Kidney tubule cell (primary cell): Measurements from ENCODE around the gene DNAJA4.

ENCODE experiments used
- DNase-seq: peaks from one replicate; pipeline ENCODE4 v3.0.0-alpha.2; 2018; ENCODE audit warnings: low spot score

DNAJA4 gene

DNA sequence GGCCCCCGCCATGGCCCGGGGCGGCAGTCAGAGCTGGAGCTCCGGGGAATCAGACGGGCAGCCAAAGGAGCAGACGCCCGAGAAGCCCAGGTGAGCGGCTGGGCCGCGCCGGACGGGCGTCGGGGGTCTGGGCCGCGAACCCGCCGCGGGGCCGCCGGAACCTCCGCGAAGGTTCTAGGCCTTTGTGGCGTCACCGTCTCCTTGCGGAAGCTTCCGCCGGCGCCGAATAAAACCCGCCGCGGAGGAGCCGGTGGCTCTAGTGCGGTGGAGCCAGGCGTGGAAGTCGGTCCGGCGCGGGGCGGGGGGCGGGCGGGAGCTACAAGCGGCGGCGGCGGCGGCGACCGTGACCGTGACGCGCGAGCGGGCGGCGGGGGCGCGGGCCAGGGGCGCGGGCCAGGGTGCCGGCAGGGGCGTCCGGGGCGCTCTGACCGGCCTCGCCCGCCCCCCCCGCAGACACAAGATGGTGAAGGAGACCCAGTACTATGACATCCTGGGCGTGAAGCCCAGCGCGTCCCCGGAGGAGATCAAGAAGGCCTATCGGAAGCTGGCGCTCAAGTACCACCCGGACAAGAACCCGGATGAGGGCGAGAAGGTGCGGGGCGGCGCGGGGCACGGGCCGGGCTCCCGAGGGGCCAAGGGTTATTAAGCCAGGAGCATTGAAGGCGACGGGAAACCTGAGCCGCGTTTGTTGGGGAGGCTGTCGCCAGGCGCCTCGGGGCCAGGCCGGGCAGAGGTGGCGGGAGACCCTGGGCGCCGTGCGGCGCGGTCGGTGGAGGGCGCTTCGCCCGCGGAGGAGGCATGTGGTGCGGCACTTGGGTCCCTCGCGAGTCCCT is at the start of gene DNAJA4:
DNAJA4 (plus strand) TSS at position 259 of the 833 bp plus-strand sequence; CDS start at position 461, 202 bp downstream.
- DNase-seq = peak; percentile 39

DNA sequence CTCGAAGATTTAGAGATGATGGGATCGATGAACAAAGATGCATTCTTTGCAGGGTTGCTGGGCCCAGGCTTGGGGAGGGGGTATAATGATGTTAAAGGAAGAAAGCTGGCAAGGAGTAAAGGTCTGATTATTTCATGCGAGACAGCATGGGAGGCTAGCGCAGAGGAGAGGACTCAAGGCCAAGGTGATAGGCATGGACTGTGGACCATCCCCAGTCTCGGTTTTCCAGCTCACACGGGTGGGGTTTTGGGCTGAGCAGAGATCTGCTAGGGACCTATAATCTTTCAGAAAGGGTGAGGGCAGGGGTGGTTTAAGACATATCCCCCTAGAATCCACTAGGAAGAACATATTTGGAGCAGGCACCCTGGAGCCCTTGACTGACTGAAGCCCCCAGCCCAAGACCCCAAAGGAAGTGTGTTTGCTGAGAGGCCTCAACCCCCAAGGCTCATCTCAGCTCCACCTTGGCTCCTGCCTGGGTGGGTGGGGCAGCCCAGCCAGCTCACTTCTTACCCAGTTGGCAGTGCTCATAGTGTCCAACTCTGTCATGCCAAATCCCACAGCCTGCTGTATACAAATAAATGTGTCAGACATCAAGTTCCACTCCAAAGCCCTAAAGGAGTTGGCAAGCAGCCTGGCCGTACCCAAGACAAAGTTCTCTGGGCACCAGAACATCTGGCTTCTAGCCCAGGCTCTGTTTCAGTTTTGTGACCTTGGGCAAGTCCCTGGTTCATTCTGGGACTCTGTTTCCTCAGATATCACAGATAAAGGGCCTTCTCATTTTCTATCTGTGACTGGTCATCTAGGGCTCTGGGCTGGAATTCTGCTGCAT is 47.9 kb upstream of the DNAJA4 start:
- DNase-seq = peak; percentile 75

DNA sequence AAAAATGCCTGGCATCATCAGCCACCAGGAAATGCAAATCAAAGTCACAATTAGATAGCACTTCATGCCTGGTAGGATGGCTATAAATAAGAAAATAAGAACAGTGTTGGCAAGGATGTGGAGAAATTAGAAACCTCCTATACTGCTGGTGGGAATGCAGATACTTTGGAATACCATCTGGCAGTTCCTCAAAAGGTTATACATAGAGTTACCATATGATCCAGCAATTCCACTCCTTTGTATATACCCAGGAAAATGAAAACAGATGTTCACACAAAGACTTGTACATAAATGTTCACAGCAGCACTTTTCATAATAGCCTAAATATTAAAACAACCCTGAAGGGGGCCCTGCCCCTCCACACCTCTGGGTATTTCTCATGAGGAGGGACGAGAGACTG is 43.6 kb upstream of the DNAJA4 start:
- DNase-seq = no peak

DNA sequence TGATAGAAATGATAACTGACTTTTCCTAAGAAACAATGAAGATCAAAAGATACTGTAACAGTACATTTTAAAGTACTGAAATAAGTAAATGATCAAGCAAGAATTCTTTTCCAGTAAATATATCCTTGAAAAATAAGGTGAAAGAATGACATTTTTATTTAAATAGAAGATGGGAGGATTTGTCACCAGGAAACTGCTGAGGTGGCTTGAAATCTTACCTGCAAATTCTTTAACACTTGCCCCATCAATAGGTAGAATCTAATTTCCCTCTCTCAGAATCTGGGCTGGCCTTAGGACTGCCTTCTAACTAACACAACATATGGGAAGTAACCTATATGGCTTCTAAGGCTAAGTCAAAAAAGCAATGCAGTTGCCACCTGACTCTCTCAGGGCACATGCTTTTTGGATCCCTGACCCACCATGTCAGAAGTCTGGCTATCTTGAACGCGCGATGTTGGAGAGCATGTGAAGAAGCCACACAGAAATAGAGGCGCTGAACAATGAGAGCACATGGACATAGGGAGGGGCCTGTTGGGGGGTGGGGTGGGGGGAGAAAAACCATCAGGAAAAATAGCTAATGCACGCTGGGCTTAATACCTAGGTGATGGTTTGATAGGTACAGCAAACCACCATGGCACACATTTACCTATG is 41.5 kb upstream of the DNAJA4 start:
- DNase-seq = no peak

DNA sequence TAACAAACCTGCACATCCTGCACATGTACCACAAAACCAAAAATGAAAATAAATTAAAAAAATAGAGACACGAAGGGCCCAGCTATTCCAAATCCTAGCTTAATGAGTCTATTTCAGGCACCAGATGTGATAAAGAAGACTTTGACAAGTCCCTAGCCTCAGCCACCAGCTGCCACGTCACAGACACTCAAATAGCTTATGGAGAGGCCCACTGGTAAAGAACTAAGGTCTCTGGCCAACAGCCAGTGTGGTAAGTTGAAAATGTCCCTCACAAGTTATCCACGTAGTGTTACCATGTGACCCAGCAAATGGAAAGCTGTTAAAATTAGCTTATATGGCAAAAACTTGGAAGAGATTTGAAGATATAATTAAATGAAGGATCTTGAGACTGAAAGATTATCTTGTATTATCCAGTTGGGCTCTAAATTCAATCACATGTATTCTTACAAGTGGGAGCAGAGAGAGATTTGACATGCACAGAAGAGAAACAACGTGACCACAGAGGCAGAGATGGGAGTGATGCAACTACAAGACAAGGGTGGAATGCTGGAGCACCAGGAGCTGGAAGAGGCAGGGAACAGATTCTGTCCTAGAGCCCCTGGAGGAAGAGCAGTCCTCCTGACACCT is 40.9 kb upstream of the DNAJA4 start:
- DNase-seq = no peak

DNA sequence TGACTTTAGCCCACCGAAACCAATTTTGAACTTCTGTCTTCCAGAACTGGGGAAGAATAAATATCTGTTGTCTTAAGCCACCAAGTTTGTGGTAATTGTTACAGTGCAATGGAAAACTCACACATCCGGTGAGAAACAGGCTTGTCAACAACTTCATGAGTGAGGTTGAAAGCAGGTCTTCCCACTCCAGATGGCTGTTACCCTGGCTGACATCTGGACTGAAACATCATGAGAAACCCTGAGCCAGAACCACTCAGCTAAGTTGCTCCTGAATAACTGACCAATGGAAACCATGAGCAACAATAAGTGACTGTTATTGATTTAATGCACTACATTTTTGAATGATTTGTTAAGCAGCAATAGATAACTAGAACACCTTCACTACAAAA is 40.3 kb upstream of the DNAJA4 start:
- DNase-seq = no peak

DNA sequence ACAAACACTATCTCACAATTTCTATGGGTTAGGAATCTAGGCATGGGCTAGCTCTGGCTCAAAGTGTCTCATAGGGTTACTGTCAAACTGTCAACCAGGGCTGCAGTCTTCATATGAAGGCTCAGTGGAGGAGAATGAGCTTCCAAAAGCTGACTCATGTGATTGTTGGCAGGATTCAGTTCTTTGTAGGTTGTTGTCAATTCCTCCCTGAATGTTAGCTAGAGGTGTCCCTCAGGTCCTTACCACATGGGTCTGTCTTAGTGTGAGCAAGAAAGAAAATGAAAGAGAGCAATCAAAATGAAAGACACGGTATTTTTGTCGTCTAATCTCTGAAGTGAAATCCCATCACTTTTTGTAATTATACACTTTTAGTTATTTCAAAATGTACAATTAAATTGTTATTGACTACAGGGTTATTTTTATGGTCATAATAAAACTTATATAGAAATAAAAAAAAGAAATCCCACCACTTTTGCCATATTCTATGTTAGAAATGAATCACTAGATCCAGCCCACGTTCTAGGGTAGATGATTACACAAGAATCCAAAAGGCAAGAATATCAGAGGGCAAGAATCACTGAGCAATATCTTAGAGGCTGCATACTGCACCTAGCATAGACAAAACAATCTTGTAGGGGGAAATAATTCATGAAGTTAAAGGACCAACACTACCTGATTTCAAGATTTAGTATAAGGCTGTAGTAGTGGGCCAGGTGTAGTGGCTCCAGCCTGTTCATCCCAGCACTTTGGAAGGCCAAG is 38.4 kb upstream of the DNAJA4 start:
- no peak for DNase-seq

DNA sequence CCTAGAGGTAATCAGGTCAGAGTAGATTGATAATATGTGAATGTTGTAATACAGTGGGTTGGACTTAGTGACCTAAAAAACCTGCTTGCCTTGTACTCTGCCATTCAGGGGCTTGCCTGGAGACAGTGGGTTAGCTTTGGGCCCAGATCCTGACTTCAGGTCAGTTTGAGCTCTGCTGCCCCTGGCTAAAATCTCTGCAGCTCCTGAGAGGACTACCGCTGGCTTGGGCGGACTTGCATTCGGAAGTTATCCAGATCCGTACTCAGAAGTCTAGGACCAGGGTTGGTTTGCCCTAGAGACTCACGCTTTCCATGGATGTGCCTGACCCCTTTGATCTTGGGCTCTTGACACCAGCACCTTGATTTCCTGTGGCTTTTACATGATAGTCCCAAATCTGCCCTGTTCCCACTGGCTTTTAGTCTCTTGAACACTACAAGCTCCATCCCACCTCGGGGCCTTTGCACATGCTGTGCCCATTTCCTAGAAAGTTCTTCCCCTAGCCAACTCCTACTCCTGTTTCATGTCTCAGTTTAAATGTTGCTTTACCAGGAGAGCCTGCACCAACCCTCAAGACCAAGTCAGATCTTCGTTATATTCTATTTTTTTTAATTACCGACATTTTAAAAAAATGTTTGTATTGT is 35.9 kb upstream of the DNAJA4 start:
- no peak for DNase-seq

DNA sequence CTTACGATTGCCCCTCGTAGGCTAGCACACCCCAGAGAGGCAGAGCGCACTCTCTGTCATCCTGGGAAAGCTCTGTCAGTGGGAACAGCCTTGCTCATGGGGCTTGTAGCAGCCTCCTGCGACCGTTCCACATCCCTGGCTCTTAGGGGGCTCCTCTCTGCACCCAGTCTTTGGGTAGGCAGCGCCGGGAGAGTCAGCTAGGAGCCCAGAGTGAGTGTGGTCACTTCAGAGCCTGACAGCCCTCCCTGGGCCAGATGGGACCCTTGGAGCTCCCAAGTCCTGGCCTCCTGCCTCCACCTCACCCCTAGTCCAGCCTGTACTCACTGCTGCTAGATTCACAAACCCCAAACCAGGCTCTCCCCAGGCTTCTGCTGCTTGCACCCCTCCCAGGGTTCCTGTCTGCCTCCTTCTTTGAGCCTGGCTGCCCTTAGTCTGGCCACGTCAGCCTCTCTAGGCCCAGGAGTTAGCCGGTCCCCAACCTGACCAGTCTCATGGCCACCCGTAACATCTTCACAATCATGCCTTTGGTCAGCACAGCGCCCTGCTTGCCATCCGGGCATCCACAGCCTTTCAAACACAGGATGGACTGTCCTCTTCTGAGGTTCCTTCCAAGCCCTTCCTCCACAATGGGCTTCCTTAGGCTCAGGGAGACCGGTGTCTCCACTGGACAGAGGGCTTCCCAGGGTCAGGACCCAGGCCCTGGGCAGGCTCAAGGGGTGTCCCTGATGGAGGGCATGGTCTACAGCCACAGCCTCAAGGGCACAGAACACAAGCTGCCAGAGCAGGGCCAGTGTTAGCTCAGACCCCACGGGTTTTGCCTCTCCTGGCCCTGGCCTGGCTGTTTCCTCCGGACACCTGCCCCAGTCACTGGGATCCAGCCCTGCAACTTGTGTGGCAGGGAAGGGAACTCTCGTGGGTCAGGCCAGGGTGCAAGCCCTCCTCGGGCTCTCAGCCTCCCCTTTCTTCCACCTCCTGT is 34.6 kb upstream of the DNAJA4 start:
- no peak for DNase-seq

DNA sequence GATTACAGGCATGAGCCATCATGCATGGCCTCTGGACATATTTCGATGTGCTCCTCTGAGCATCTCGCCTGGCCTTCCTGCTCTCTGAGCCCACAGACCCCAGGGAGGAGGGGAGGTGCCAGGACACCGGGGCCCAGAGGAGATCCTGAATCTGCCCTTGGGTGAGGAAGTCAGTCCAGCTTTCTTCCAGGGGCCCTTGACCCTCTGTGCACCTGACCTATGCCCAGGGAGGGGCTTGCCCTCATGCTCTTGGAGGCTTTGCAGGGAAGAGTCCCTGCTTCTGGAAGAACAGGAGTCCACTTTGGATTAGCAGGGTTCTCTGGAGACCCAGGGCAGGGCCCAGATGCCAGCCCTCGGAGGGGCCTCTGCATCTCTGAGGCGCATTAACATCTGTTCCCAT is 31.4 kb upstream of the DNAJA4 start:
- DNase-seq = no peak

DNA sequence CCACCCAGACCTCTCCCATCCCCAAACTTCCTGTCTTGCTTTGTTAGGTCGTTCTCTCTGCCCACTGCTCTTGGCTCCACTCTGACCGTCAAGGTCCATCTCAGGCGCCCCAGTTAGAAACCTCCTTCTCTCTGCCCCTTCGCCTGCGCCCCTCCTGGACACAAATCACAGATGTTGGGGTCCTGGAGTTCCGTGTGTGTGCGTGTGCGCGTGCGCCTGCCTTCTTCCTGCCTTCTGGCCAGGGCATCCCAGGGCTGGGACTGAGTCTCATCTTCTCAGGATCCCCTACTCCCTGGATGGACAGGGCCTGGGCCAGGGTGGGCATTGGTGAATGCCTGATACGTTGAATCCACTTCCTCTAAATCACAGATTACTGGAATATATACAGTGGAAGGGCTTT is 30.9 kb upstream of the DNAJA4 start:
- DNase-seq = no peak

DNA sequence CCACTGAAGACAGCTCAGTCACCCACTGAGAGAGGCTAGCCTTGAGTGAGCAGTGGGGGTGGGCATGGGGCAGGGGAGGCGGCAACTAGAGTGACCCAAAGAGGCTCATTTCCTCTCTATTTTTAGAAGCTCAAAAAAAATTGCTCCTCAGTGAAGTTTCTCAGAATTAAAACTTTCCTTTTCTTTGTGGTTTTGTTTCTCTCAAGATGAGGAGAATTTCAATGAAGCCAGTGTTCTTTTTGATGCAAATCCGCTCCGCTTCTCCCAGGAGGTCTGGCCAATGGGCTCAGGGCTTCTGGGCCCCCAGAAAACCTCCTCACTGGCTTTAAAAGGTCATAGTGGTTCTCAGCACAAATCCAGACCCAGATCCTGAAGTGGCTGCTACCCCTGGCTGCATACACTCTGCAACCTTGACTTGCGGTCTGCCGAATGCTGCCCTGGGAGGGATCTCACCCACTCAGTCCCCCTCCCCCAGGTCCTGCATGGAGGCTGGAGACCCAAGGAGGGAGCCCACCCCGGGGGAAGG is 29.8 kb upstream of the DNAJA4 start, which contains the start of gene ACSBG1:
ACSBG1 (minus strand) TSS at position 51 of the 526 bp plus-strand sequence. CDS start 64 bp downstream, outside the sequence.
- DNase-seq = no peak

DNA sequence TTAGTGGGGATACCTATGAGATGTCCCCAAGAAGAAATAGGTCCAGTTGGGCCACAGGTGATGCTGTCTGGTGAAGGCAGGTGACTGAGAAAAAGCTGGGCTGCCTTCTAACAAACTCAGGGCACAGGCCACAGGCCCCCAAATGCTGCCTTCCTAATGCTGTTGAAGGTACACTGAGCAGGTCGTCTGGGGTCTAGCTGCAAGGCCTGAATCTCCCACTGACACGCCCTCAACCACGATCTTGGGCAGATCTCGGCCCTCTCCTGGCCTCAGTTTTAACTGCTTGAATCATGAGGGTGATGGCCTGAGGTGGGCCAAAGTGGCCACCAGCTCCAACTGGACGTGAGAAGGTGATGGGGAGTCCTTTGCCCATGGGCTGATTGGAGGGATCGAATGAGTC is 27.9 kb upstream of the DNAJA4 start:
- DNase-seq = no peak

DNA sequence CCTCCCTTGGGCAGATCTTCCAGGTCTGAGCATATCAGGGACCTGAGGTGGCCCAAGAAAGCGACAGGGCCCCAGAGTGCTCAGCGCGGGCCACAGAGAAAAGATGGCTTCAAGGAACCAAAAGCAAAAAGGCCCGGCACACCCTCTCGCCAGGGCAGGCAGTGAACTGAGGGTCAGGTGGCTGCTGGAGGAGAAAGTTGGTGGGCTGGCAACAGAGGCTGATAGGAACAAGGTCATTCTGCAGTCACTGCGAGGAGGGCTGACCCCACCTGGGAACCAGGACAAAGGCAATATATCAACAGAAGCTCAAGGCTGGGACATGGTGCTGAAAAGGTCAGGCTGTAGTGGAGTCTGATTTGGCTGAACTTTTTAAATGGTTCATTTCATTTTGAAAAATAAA is 27.2 kb upstream of the DNAJA4 start:
- DNase-seq = no peak

DNA sequence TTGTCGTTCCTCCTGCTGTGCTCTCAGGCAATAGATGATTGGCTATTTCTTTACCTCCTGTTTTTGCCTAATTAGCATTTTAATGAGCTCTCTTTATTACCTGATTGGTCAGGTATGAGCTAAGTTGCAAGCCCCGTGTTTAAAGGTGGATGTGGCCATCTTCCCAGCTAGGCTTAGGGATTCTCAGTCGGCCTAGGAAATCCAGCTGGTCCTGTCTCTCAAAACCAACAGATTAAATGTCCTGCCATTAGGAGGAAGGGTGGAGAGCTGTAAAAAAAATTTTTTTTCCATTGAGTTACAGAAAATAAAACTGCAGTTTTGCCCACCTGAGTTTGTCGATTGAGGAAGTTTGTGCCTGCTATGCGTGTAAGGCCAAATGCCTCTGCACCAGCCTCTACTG is 24.6 kb upstream of the DNAJA4 start:
- DNase-seq = no peak

DNA sequence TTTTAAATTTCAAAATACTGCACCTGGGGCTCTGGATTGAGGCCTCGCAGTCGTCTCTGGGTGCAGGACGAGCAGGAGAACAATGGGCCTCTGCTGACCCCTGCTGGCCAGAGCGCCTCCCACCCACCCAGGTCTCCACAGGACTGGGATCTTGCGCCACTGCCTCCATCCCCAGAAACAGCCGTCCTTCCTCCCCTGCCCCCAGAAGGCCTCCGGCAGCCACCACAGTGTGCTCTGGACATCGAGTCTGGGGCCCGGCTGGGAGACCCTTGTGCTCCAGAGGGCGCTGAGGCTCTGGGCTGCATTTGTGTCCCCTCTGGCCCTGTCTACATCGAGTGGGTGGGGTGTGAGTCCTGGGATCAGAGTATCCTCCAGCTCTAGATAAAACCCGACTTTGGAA is 23.3 kb upstream of the DNAJA4 start:
- DNase-seq = peak; percentile 68

DNA sequence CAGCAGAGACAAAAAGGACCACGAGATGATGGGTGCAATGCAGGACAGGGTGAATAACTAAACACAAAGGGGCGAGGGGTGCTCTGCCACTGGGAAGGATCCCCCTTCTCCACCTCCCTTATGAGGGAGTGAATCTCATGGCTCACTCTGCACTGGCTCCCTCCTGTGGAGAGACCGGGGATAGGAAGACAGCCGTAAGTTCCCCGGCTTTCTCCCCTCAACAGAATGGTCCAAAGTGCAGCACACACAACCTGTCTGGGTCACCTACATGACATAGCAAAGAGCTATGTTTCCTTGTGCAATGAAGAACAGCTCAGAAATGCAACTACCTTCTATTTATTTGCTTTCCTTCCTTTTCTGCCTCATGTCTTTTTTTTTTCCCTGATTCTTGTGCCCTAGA is 22.2 kb upstream of the DNAJA4 start:
- peak; percentile 24 for DNase-seq

DNA sequence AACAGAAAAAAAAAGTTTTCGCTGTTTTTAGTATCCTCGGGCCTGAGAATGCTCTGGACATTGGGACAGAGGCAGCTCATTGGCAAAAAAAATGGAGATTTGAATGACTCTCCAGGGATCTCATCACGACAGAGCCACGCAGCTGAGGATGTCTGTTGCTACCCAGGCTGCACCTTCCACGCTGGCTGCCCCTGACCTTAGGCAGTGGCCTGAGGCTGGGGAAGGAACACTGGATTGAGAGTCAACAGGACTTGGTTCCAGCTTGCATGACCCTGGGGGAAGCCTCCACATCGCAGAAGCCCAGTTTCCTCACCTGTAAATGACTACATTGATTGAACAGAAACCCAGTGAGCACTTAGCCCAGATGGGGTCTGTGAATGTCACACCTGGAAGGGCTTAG is 21.3 kb upstream of the DNAJA4 start:
- DNase-seq = no peak

DNA sequence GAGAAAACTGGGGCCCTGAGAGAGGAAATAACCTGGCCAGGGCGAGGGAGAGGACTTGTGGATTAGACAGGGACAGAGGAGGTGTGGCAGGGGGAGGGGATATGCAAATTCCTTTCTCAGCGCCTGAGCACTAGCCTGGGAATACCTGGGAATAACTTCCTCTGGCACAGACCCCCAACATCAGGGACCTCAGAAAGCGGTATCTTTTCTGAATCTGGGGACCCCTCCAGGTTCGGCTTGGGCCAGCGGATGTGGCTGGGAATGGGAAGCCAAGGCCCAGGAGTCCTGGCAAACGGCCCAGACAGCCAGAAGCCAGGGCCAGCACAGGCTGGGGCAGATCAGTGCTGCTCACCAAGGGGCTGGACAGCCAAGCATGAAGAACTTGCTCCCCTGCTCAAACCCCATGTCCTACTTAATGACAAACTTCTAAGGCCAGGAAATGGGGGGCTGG is 20.8 kb upstream of the DNAJA4 start:
- DNase-seq = peak; percentile 71
